ENCODE data around the gene CAPN15. TPM values are rescaled to one million over a fixed set of nuclear protein-coding genes. Genes with fewer than 3 reads are reported as not detected.

CAPN15 gene
- total RNA-seq, 1 experiment from 2014 or later = 76.4 TPM

- Histone ChIP-seq H3K56ac (ENCODE audit: insufficient read length, low read depth, low read length) (no peak overlapping the region), H4K91ac (ENCODE audit: insufficient read length, low read depth, low read length) (no peak overlapping the region), H4K5ac (ENCODE audit: insufficient read length, low read depth, low read length) (no peak overlapping the region), H2BK12ac (ENCODE audit: insufficient read length, low read depth, low read length) (no peak overlapping the region), H3K4me1 (ENCODE audit: insufficient read depth, low read length) (no peaks in the 10 kb centered on the region), H3K23ac (ENCODE audit: insufficient read length, low read depth, low read length) (no peak overlapping the region), H2BK20ac (ENCODE audit: low read depth, low read length, poor library complexity, severe bottlenecking) (no peak overlapping the region), H2BK5ac (ENCODE audit: insufficient read length, low read length) (no peak overlapping the region), H3K27me3 (ENCODE audit: insufficient read depth, low read length) (no peaks in the 10 kb centered on the region), H3K9ac (ENCODE audit: extremely low read depth, insufficient read length, low read length) (no peak overlapping the region), H2AFZ (ENCODE audit: low read length) (no peak overlapping the region), H3T11ph (ENCODE audit: low read length) (no peak overlapping the region), H3K4me2 (ENCODE audit: insufficient read depth, insufficient read length, low read length) (no peak overlapping the region), H3K27ac (ENCODE audit: insufficient read length, low read depth, low read length) (no peak overlapping the region), H2BK120ac (ENCODE audit: low read depth, low read length, poor library complexity, severe bottlenecking) (no peak overlapping the region), H3K79me2 (ENCODE audit: insufficient read depth, low read length) (no peaks in the 10 kb centered on the region; the same call in 1 of the 2 replicates), H3K18ac (ENCODE audit: insufficient read length, low read depth, low read length) (no peak overlapping the region), H3K9me3 (ENCODE audit: control insufficient read depth, low read depth, low read length) (no peaks in the 10 kb centered on the region), H4K20me1 (ENCODE audit: control insufficient read depth, insufficient read depth, insufficient read length) (no peaks in the 10 kb centered on the region), H3K23me2 (ENCODE audit: insufficient read length, low read depth, low read length, poor library complexity, severe bottlenecking) (no peaks in the 10 kb centered on the region), H3K14ac (ENCODE audit: insufficient read depth, low read length) (no peak overlapping the region), H3K79me1 (ENCODE audit: insufficient read depth, low read depth, low read length, poor library complexity, severe bottlenecking) (no peaks in the 10 kb centered on the region), H3K4ac (ENCODE audit: low read depth, low read length) (no peak overlapping the region), H4K8ac (replicated peaks; ENCODE audit: insufficient read length, low read depth, low read length) (no peak overlapping the region), H2BK15ac (ENCODE audit: low read depth, low read length) (no peak overlapping the region), H2AK5ac (ENCODE audit: insufficient read length, low read length) (no peak overlapping the region)
- no peak overlapping the region for H3K27ac Mint-ChIP-seq
- H3K4me1 Mint-ChIP-seq = peaks cover 6 to 21% of the 10 kb centered on the region in 2 experiments
- H3K36me3 Mint-ChIP-seq (ENCODE audit: insufficient read depth in 1 of 3, low read depth in 3 of 3) = peaks cover 0 to 4% (median 3%) of the 10 kb centered on the region in 3 experiments; a peak in 4 of 7 replicates
- no peaks in the 10 kb centered on the region; the same call in 1 of the 2 replicates for H3K27me3 Mint-ChIP-seq (ENCODE audit: low read depth)
- H3K4me3 Mint-ChIP-seq = no peak overlapping the region
- WGBS (ENCODE audit: extremely low coverage, insufficient read length, low lambda C conversion rate) = no CpG with 5 or more reads among the region's 36 CpGs
- DNase-seq = no peak
- no peaks in the 10 kb centered on the region for H3K9me3 Mint-ChIP-seq
- TF ChIP-seq CTCF (conservative IDR thresholded peaks at IDR 0.05) = no peak
Observed at GRCh38 chr16:575354-576196, 48.1 kb downstream of the CAPN15 start.

All from H9 (cell line).